HepG2 (cell line): ENCODE measurements around the gene OST4. TPM values are rescaled to one million over a fixed set of nuclear protein-coding genes. Genes with fewer than 3 reads are reported as not detected.
A peak's percentile ranks its signal among the peaks of the same experiment; 100 is the strongest.

ENCODE experiments used
- AGO1 ChIP-seq: fragments of 200-400 bp; formaldehyde crosslinking; IDR thresholded peaks from 2 replicates; pipeline ENCODE4 v1.6.1; 2017; ENCODE audit warnings: mild to moderate bottlenecking, low read depth, low read length, moderate library complexity; ENCODE audit not compliant: poor library complexity, severe bottlenecking
- ASH2L ChIP-seq: fragments of 300-600, 200-600 bp; sonication (generic); IDR thresholded peaks from 2 replicates; pipeline ENCODE4 v1.7.0; 2017; ENCODE audit warnings: low read depth, mild to moderate bottlenecking, moderate library complexity, mixed read lengths, low read length; ENCODE audit not compliant: insufficient read length
- FOXP4 ChIP-seq: sonication (generic); formaldehyde crosslinking; IDR thresholded peaks from 2 replicates; pipeline ENCODE4 v1.4.0; 2020; ENCODE audit warnings: missing genetic modification reagents
- HCFC1 ChIP-seq: fragments of 150-350 bp; IDR thresholded peaks from 2 replicates; pipeline ENCODE4 v1.6.1; 2014; ENCODE audit warnings: low read depth, low read length
- HES4 ChIP-seq: sonication (generic); formaldehyde crosslinking; IDR thresholded peaks from 2 replicates; pipeline ENCODE4 v1.9.0; 2021; ENCODE audit warnings: mild to moderate bottlenecking, missing genetic modification reagents, borderline replicate concordance
- NFIB ChIP-seq: sonication (generic); formaldehyde crosslinking; IDR thresholded peaks from 2 replicates; pipeline ENCODE4 v1.9.0; 2021; ENCODE audit warnings: missing genetic modification reagents, mild to moderate bottlenecking, borderline replicate concordance
- PAF1 ChIP-seq: IDR thresholded peaks from 2 replicates; pipeline ENCODE4 v1.6.1; 2016; ENCODE audit warnings: missing genetic modification reagents, missing compliant biosample characterization
- TEF ChIP-seq: sonication (generic); formaldehyde crosslinking; IDR thresholded peaks from 2 replicates; pipeline ENCODE4 v1.5.0; 2020; ENCODE audit warnings: missing genetic modification reagents
- ZFP91 ChIP-seq: sonication (generic); formaldehyde crosslinking; IDR thresholded peaks from 2 replicates; pipeline ENCODE4 v1.9.0; 2022; ENCODE audit warnings: missing genetic modification reagents, mild to moderate bottlenecking, borderline replicate concordance
- ZHX2 ChIP-seq, 2 experiments: sonication (generic) in 1 of 2; formaldehyde crosslinking in 1 of 2; IDR thresholded peaks; 2 replicates each; pipeline versions ENCODE4 v1.6.1 to v1.9.0; 2014 to 2022; ENCODE audit warnings: antibody characterized with exemption in 1 of 2, borderline replicate concordance in 1 of 2, inconsistent platforms in 1 of 2, low read depth in 1 of 2, missing genetic modification reagents in 1 of 2
- ZNF280B ChIP-seq: sonication (generic); formaldehyde crosslinking; IDR thresholded peaks from 2 replicates; pipeline ENCODE4 v1.5.0; 2020; ENCODE audit warnings: missing genetic modification reagents, mild to moderate bottlenecking, borderline replicate concordance
- ZNF567 ChIP-seq: sonication (generic); formaldehyde crosslinking; IDR thresholded peaks from 2 replicates; pipeline ENCODE4 v1.8.1; 2023; ENCODE audit warnings: mild to moderate bottlenecking, missing genetic modification reagents, borderline replicate concordance
- ZNF788 ChIP-seq: sonication (generic); formaldehyde crosslinking; IDR thresholded peaks from 2 replicates; pipeline ENCODE4 v1.5.0; 2020; ENCODE audit warnings: mild to moderate bottlenecking, missing genetic modification reagents, borderline replicate concordance
- polyA plus RNA-seq, 8 experiments: library from polyadenylated mRNA; depleted of rRNA in 3 of 8; stranded (reverse) in 7 of 8; unstranded in 1 of 8; fragments of >200 nt; fragmentation: Illumina TruSeq in 4 of 8; extraction: Trizol in 4 of 8; gene quantifications; 2 replicates each; pipeline versions ENCODE4 v1.2.1 to v1.2.3, GENCODE V29; 2011 to 2016; ENCODE audit warnings: low read depth in 4 of 8, missing spikeins in 1 of 8, mixed read lengths in 1 of 8; ENCODE audit not compliant: insufficient read depth in 1 of 8
- total RNA-seq, 5 experiments: library from RNA; depleted of rRNA; stranded (reverse); fragments of >200 nt; fragmentation: Illumina TruSeq; extraction: Trizol; gene quantifications; 2 replicates each; pipeline ENCODE4 v1.2.3, GENCODE V29; 2016; ENCODE audit warnings: low read depth in 1 of 5

The OST4 gene
- total and polyA plus RNA-seq, 2 of the 13 experiments (the other 11 are each of a cell fraction or from before 2014, with no cell fraction given): 498 to 584 TPM

GRCh38 chr2:27094353-27094984 is 23.0 kb upstream of the OST4 start (continued):
- TF ChIP-seq ZHX2 (IDR thresholded peaks at IDR 0.05; ENCODE audit: low read depth) (no peak), ZHX2 (CRISPR knock-in tag; IDR thresholded peaks at IDR 0.05; ENCODE audit: borderline replicate concordance) (no peak; the same call in 1 of the 2 replicates), HES4 (peak; percentile 2; the same call in 1 of the 2 replicates), NFIB (CRISPR knock-in tag) (peak; percentile 86; the same call in 1 of the 2 replicates), ZNF788 (CRISPR knock-in tag) (0 out of 2 replicates have a peak, but pooled peaks have one; percentile 15), HCFC1 (0 out of 2 replicates have a peak, but pooled peaks have one; percentile 8), AGO1 (peak; percentile 69), PAF1 (0 out of 2 replicates have a peak, but pooled peaks have one; percentile 10), ZNF567 (CRISPR knock-in tag) (0 out of 2 replicates have a peak, but pooled peaks have one; percentile 18), ASH2L (peak; percentile 2), TEF (CRISPR knock-in tag) (no peak), FOXP4 (0 out of 2 replicates have a peak, but pooled peaks have one; percentile 14), ZNF280B (0 out of 2 replicates have a peak, but pooled peaks have one; percentile 34), ZFP91 (CRISPR knock-in tag) (0 out of 2 replicates have a peak, but pooled peaks have one; percentile 49)
